Measurements from ENCODE around the gene ACP7.
"Not testable (repeated sequence)": the region's sequence is repeated elsewhere in the genome, so short reads cannot be mapped to it uniquely, and the experiment has no call there.

Gene ACP7

GRCh38 chr19:39110263-39110967 lies 26.2 kb downstream of the ACP7 start:
- no peak for FAIRE-seq

GRCh38 chr19:39111593-39112199 lies 27.5 kb downstream of the ACP7 start:
- FAIRE-seq, result no peak

GRCh38 chr19:39112338-39112890 lies 28.2 kb downstream of the ACP7 start:
- no peak for FAIRE-seq

GRCh38 chr19:39113199-39113598 lies 29.0 kb downstream of the ACP7 start:
- FAIRE-seq, result no peak

GRCh38 chr19:39115105-39115847 lies 31.1 kb downstream of the ACP7 start:
- FAIRE-seq, result no peak

GRCh38 chr19:39117023-39117422 lies 32.9 kb downstream of the ACP7 start:
- not testable (repeated sequence) for FAIRE-seq

GRCh38 chr19:39119830-39120229 lies 35.7 kb downstream of the ACP7 start:
- FAIRE-seq, result no peak

- FAIRE-seq, result no peak
These were observed 39.0 kb downstream of the ACP7 start for GRCh38 chr19:39122934-39123731.

- FAIRE-seq, result no peak
These were observed 40.1 kb downstream of the ACP7 start for GRCh38 chr19:39124136-39124764.

- FAIRE-seq, result no peak
These were observed 41.0 kb downstream of the ACP7 start for GRCh38 chr19:39125199-39125553.

- FAIRE-seq, result peak; percentile 60
These were observed 41.6 kb downstream of the ACP7 start, which contains the start of gene PAK4 for GRCh38 chr19:39125554-39126311. Gene PAK4 (plus strand): TSS chr19:39125786. CDS start chr19:39169554, 43,768 bp downstream.

GRCh38 chr19:39126312-39127187 lies 42.4 kb downstream of the ACP7 start:
- FAIRE-seq, result no peak

- FAIRE-seq, result no peak
These were observed 43.8 kb downstream of the ACP7 start for GRCh38 chr19:39127812-39128515.

- FAIRE-seq, result no peak
These were observed 44.4 kb downstream of the ACP7 start for GRCh38 chr19:39128516-39129079.

- no peak for FAIRE-seq
These were observed 44.9 kb downstream of the ACP7 start for GRCh38 chr19:39129116-39129515.

GRCh38 chr19:39130337-39131254 lies 46.4 kb downstream of the ACP7 start:
- FAIRE-seq, result no peak

- no peak for FAIRE-seq
These were observed 47.1 kb downstream of the ACP7 start for GRCh38 chr19:39131255-39131755.

- FAIRE-seq, result no peak
These were observed 48.3 kb downstream of the ACP7 start for GRCh38 chr19:39132344-39132969.

Data from islet of Langerhans (tissue), 1 donor.